T47D (cell line): ENCODE data around the gene HACE1.

Source experiments
- DNase-seq, 2 experiments: peaks; one replicate each; pipeline versions ENCODE4 v3.0.0 to v3.0.0-alpha.2; 2011 to 2012; ENCODE audit warnings: low read depth in 1 of 2, low spot score in 1 of 2
- JUND ChIP-seq: IDR thresholded peaks from 2 replicates; pipeline ENCODE4 v1.6.1; 2012; ENCODE audit warnings: low read depth
- in situ Hi-C: cut with HindIII; loops from 2 replicates; pipeline ENCODE4 v1.10.0; 2016; ENCODE audit warnings: low sequenced_read_pairs, low pct_unique_long_range_greater_than_20kb

HACE1 gene

DNA sequence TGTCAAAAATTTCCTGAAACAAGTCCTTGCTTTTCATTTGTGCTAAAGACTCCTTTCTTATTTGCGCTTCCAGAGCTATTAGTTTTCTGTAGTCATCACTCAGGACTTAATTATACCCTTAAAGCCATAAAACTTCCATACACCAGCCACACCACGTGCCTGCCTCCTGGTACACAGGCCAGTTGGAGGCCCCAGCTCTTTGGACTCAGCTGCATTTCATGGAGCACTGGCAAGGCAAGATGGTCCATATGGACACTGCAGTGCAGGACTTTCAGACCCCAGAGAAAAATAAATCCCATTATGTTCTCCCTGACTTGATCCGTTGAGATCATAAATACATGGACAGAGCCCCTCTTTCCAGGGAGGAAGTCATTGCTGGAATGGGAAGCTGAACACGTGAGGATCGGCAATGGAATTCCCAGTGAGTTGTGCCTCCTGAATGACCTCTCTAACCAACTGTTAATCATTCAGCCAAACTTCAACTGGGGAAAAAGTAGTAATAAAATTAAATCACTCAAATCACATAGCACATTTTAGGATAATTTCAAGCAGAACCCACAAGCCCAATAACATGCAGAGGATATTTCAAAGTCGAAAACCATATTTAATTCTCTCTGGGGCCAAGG is 173.1 kb downstream of the HACE1 start:
- in situ Hi-C loops, result no loop called here
- no peak for TF ChIP-seq JUND
- DNase-seq, result no peak

DNA sequence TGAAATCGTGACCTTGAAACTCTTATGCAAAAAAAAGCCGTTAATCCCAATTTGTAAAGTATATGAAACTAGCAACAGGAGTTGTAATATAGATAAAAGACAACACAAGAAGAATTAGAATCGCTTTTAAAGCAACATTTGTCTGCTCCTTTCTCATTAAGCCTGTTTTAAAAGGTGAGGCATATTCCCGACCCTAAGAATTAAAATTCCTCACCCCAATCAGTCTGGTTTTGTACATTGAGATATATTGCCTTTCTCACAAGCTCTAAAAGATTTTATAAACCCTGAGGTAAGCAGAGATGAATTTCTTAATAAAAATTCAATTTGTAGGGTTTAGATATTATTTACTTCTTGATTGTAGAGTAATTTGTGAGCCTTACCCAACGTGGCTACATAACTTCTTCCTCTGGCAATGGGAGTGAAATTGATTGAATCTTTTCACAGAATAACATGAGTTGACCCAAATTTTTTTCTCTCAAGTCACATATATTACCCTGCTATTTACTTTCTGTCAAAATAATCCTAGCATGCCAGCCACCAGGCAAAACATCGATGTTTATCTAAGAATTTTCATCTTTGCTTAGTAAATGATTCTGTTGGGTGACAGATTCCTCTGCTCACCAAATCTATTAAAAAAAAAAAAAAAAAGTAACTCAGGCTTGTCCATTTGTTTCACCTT is 173.7 kb downstream of the HACE1 start:
- no peak for DNase-seq
- TF ChIP-seq JUND, result no peak
- in situ Hi-C loops, result no loop called here

DNA sequence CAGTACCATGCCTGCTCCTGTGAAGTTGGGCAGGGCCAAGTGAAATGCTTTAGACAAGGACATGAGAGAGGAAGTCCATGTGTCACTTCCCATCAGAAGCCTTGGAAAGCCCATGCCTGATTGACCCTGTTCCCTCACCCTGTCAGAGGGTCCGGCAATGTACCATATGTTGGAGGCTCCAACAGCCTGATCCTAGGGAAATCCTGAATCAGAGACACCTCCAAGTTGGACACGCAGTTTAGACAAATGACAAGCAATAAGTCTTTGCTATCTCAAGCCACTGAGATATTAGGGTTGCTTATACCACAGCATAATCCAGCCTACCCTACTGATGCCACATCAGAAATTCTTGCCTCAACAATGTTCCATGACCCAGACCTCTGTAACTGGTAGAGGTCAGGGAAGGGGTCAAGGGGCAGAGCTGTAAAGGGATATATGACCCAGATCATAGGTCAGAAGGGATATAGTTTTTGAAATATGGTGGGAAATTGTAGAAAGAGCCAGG is 174.8 kb downstream of the HACE1 start:
- no peak for TF ChIP-seq JUND
- in situ Hi-C loops, result no loop called here
- no peak for DNase-seq

DNA sequence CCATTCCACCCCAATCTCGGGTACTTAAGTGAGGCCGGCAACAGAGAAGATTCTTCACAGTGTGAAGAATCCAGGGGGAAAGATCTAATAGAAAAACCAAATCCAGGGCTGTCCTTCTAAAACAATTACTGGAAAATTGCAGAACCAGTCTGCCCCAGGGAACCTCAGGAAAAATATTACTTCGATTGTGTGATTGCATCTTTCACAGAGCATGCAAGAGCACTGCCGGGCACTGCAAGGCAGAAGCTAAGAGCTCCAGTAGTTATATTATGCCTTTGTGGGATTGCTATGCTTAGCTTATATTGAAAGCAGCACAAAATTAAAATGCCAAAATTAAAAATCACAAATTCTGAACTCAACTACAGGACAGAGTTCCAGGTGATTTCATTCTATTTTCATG is 175.9 kb downstream of the HACE1 start:
- DNase-seq, result no peak
- in situ Hi-C loops, result no loop called here
- TF ChIP-seq JUND, result no peak

DNA sequence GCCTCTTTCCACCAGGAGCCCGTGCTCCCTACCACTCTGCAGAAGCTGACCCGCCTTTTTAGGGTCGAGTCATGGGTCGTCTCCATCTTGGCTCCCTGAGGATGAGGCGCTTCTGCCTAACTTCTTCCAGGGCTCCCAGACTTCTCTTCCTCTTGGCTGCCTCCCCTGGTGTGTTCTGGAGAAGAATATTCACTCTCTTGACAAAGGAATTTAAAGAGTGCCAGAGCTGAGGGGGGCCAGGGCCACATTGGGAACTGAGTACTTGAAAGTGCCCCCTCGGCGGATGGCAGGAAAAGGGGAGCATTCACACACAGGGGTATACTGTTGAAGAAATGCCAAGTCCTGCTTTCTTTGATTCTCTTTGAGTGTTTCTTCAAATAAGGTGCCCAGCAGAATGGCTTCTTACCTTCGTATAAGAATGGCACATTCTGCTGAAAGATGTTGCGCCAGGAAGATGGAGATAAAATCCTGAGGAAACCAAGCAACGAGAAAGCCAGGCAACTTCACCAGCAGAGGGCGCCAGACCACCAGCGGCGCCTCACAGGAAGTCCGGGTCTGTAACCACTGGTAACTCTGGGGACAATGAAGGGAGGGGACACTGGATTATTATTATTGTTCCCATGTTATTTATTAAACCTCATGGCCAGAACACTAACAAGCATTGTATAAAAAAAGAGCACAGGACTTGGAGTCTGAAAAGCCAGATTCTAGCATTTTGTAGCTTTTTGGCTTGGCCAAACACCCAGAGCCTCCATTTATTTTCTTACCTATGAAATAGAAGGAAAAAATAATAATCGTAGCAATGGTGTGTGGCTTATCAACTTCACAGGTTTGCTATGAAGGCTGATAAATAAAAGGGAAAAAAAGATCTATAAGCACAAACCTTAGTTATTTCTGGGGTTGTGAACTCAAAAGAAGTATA is 176.7 kb downstream of the HACE1 start:
- in situ Hi-C loops, result no loop called here
- DNase-seq, result peak in 1 of 2 experiments; percentile 68
- no peak for TF ChIP-seq JUND

DNA sequence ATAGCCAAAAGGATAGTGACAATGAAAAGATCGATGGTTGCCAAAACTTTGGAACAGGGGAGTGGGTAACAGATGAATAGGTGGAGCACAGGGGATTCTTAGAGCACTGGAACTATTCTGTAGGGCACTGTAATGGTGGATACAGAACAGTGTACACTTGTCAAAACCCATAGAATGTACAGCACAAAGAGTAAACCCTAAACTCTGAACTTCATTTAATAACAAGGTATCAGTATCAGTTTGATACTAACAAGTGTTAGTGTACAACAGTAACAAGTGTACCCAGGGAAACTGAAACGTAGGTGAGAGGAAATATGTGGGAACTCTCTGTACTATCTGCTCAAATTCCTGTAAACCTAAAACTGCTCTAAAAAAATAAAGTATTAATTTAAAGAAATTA is 179.2 kb downstream of the HACE1 start:
- no peak for TF ChIP-seq JUND
- DNase-seq, result no peak
- in situ Hi-C loops, result no loop called here

DNA sequence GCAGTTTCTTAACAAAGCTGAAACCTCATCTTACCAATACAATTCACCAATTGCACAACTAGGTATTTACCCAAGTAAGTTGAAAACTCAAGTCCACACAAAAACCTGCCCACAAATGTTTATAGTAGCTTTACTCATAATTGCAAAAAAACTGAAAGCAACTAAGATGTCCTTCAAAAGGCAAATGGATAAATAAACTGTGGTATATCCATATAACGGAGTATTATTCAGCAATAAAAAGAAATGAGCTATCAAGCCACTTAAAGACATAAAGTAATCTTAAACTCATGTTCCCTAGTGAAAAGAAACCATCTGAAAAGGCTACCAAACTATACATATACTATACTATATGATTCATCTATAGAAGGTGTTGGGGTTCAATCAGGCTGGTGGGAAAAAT is 179.7 kb downstream of the HACE1 start:
- DNase-seq, result no peak
- in situ Hi-C loops, result no loop called here
- no peak for TF ChIP-seq JUND
